ENCODE measurements around the gene SEC24B.

DNA sequence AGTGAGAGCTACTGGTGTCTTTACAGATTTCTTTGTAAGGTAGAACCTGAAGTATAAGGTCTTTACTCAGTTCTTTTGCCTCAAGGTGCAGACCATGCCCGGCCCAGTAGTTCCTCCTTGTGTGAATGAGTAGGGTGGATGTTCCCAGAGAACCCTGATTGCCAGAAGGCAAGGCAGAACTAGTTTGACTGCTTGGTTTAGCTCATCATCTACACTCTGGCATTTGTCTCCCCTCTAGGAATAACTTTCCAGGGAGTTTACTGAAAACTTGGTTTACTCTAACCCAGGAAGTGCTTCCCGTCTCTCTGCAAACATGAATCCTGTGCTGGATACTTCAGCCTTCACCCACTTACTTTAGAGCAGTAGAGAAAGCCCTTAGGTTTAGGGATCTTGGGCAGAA is 155.5 kb downstream of the SEC24B start:
- TF ChIP-seq POLR2AphosphoS5 (IDR thresholded peaks at IDR 0.05; ENCODE audit: borderline replicate concordance, low read depth, low read length) (no peak), EZH2 (IDR thresholded peaks at IDR 0.05) (no peak)
